H1 (cell line): Measurements from ENCODE around the gene RIN1. TPM values are rescaled to one million over a fixed set of nuclear protein-coding genes. Genes with fewer than 3 reads are reported as not detected.

ENCODE experiments used
- CHD7 ChIP-seq: fragments of 300-600 bp; sonication (generic); IDR thresholded peaks from 2 replicates; pipeline ENCODE4 v1.7.1; 2012; ENCODE audit warnings: low read length, moderate library complexity, mild to moderate bottlenecking, inconsistent platforms; ENCODE audit not compliant: insufficient replicate concordance
- polyA plus RNA-seq, 7 experiments: library from polyadenylated mRNA; depleted of rRNA in 3 of 7; stranded (reverse) in 5 of 7; unstranded in 2 of 7; fragments of >200 nt in 5 of 7; fragments of 200-250 nt in 2 of 7; gene quantifications; 1 replicate in 5 of 7; 2 replicates in 1 of 7; 4 replicates in 1 of 7; pipeline versions ENCODE4 v1.2.1 to v1.2.3, GENCODE V29; 2011 to 2013; ENCODE audit warnings: missing spikeins in 2 of 7, mixed read lengths in 2 of 7
- total RNA-seq: library from RNA; stranded (reverse); fragmentation: NEBNext Ultra II Directional; extraction: Animal tissue kit (Norgen Biotek cat#: 25700); gene quantifications from 2 replicates; pipeline ENCODE4 v1.2.1, GENCODE V29; 2021

RIN1 gene
- total and polyA plus RNA-seq, 2 of the 8 experiments (the other 6 are each of a cell fraction or from before 2014, with no cell fraction given) = 2.5 to 5.4 TPM

- no peak for TF ChIP-seq CHD7
These were observed 19.4 kb downstream of the RIN1 start, which contains the start of gene CD248 (continued) for GRCh38 chr11:66316849-66317251.
